GM19025 (cell line): ENCODE data around the gene ZNF525.
"Not testable (repeated sequence)": the region's sequence is repeated elsewhere in the genome, so short reads cannot be mapped to it uniquely, and the experiment has no call there.

Experiments
- ATAC-seq: cut with Tn5 transposase; IDR thresholded peaks from one replicate; pipeline ENCODE4 v1.9.1; 2021; ENCODE audit warnings: mild to moderate bottlenecking, low read depth, moderate library complexity; ENCODE audit not compliant: unreplicated experiment

The ZNF525 gene

GRCh38 chr19:53365134-53365898, at the start of gene ZNF525:
Gene ZNF525, plus strand, starts transcription at chr19:53365705. Its CDS starts 6,577 bp downstream, at chr19:53372282.
- ATAC-seq: peak; percentile 97

- no peak for ATAC-seq
These were observed 36.5 kb upstream of the ZNF525 start for GRCh38 chr19:53328967-53329366.

GRCh38 chr19:53332484-53332883, 33.0 kb upstream of the ZNF525 start:
- no peak for ATAC-seq

DNA sequence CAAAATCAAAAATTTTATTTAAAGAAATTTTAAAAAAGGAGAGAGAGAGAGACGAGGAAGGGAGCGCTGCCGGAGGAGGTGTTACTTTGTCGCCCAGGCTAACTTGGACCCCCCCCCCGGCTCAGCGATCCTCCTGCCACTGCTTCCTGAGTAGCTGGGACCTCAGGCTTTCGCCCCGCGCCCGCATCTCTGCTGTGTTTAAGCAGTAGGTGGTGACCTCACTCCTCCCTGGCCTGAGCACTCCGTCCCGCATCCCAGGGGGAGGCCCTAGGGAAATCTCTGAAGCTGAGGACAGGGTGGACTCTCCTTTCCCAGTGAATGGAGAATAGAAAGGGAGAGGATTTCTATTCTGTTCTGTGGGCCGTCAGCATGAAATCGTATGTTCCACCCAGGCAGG, 32.4 kb upstream of the ZNF525 start:
- ATAC-seq: peak; percentile 16

DNA sequence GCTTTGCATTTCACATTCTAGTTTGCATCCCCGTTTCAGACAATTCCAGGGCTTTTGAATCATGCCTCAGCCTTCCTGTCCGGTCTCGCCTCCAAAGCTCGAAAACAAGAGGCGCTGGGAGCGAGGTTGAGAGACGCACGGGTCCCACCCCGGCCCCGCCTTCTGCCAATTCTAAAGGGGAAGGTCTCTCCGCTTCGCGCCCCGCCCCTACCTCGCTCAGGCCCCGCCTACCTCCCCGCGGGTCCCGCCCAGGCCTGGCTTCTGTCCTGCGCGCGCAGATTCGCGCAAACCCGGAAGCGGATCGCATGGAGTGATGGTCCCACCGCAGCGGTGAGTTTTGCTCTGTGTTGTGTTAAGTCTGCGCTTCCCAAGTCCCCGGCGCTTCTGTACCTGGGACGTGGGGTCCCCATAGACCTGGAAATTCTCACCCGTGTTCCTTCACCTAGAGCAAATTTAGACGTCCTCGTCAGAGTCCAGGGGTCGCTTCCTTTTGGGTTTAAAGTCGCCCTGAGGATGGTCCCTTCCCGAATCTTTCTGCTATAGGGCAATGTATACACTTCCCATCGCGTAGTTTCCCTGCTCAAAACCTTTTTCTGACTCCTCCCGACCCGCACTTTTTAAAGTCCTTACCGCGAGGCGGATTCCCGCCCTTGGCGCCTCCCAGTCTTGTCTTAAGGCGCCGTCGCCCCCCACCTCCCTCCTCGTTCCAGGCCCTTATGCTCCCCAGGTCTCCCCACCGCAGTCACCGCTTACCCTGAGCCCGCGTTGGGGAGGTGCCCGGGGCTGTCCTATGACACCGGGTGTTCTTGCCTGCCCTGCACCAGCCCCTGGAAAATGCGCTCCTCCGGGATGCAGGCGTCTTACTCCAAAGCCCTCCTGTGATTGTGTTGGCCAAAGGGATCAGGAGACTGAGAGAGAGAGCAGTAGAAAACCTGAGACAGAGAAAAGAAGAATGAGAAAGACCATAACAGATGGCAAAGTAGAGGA, 31.7 kb upstream of the ZNF525 start, which contains the start of gene ZNF845:
ZNF845 (plus strand) TSS at position 287 of the 987 bp plus-strand sequence. CDS start 7,559 bp downstream, outside the sequence.
- ATAC-seq: peak; percentile 96

GRCh38 chr19:53344403-53344802, 21.1 kb upstream of the ZNF525 start:
- ATAC-seq: not testable (repeated sequence)

DNA sequence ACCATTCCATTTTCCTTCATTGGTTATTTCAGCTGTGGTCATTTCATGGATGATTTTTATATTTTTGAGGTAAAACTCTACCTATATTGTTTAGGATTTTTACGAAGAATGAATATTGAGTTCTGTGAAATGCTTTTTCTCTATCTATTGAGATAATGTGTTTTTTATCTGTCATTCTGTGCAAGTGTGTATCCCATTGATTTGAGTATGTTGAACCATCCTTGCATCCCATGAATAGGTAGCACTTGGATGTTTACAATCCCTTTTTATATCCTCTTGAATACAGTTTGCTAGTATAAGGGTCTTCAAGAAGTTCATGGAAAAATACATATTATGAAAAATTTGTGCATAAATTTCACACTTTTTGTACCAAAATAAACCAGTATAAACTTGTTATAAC, 9.8 kb upstream of the ZNF525 start:
- no peak for ATAC-seq

GRCh38 chr19:53357821-53358581, 7.5 kb upstream of the ZNF525 start:
- ATAC-seq: no peak

GRCh38 chr19:53360056-53360455, 5.4 kb upstream of the ZNF525 start:
- ATAC-seq: not testable (repeated sequence)

DNA sequence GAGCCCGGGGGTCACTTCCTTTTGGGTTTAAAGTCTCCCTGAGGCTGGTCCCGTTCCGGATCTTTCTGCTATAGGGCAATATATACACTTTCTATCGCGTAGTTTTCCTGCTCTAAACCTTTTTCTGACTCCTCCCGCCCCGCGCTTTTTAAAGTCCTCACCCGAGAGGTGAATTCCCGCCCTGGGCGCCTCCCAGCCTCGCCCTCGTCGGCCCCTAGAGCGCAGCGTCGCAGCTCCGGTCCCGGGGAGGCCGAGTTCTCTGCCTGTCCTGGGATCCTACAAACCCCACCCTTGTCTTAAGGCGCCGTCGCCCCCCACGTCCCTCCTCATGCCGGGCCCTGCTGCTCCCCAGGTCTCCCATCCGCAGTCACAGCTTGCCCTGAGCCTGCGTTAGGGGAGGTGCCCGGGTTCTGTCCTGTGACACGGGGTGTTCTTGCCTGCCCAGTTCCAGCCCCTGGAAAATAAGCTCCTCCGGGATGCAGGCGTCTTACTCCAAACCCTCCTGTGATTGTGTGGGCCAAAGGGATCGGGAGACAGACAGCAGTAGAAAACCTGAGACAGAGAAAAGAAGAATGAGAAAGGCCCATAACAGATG, 491 bp downstream of the ZNF525 start:
- ATAC-seq: peak; percentile 33

GRCh38 chr19:53372196-53372595, 6.7 kb downstream of the ZNF525 start:
- no peak for ATAC-seq

DNA sequence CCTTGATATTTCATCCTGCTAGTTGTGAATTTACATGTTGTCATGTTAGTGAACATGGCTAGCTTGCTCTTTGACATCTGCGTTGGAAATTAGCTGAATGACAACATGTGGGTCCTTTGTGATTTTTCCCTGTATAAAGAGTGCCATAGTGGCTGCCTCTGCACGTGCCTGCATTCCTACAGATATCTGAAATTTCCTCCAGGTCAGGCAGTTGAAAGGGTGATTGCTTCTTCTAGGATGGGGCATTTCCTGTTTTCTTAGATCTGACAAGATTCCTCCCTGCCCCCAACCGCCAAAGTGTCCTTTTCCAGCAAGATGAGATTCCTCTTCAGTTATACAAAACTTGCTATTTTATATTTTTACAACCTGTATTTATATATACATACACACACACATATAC, 8.8 kb downstream of the ZNF525 start:
- no peak for ATAC-seq

DNA sequence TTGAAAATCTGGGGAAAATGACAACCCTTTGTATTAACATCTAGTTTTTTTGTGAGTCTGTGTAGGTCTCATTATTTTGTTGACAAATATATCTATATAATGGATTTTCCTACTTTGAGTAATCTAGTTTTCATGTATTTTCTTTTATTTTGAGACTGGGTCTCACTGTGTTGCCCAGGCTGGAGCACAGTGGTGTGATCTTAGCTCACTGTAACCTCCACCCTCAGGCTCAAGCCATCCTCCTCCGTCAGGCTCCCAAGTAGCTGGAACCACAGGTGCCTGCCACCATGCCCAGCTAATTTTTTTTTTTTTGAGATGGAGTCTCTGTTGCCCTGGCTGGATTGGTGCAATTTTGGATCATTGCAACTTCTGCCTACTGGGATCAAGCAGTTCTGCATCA, 9.2 kb downstream of the ZNF525 start:
- no peak for ATAC-seq

DNA sequence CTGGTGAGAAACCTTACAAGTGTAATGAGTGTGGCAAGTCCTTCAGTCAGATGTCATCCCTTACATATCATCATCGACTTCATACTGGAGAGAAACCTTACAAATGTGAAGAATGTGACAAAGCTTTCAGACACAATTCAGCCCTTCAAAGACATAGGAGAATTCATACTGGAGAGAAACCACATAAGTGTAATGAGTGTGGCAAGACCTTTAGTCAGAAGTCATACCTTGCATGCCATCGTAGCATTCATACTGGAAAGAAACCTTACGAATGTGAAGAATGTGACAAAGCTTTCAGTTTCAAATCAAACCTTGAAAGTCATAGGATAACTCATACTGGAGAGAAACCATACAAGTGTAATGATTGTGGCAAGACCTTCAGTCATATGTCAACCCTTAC, 15.9 kb downstream of the ZNF525 start:
- ATAC-seq: no peak

DNA sequence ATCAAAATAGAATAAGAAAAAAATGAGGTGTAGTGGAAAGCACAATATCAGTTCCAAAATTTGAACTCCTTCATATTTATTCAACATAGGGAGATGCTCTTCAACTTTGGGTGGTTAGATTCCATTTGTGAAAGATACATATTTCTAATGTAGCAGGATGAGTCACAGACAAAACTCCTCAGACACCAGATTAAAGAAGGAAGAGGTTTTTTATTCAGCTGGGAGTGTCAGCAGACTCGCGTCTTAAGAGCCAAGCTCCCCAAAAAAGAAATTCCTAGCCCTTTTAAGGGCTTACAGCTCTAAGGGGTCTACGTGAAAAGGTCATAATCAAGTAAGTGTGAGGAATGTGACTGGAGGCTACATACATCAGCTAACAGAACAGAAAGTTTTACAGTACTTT, 22.7 kb downstream of the ZNF525 start:
- no peak for ATAC-seq

DNA sequence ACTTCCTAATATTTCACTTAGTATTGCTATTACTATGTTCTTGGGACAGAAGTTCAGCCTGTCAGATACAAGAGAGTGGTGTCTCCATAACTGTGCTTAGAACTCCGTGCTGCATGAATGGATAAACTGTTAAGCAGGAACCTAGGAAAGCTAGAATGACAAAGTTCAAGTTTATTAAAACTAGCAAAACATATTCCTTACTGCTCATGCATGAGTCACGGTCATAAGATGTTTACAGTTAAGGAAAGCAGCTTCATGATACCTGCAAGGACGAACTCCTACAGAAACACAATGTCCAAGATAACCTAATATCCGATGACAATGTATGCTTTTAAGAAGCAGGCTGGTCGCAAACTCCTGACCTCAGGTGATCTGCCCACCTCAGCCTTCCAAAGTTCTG, 23.4 kb downstream of the ZNF525 start:
- no peak for ATAC-seq

DNA sequence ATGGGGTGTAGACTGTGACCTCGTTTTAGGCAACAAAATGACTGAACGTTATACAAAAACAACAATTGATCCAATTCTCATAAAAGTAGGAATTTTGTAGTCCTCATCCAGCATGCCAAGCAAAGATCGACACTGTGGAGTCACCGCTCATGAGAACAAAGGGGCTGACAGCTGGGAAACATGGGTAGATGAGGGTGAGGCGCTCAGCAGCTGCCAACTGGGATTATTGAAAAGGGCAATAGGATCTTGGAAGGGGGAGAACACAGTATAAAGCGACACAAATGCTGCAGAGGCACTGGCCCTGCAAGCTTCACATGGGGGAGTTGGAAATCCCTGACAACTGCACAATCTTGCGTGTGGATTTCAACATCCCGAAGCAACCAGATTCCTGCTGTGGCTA, 24.1 kb downstream of the ZNF525 start:
- no peak for ATAC-seq

DNA sequence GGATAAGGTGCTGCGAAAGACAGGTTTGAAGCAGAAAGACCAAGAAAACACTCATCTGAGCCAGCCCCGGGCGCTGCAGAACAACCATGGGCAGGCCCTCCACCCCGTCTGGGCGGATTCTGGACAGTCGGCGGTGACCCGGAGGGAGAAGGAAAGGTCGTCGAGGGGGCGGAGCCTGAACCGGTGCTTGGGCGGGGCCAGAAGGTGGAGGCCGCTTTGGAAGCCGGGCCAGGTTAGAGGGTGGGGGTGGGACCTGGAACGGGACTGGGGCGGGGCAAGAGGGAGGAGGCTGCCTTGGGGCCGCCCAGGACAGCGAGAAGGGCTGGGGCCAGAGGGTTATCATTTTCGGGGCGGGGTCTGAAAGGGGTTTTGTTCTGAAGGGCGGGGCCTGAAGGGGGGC, 24.5 kb downstream of the ZNF525 start:
- no peak for ATAC-seq

DNA sequence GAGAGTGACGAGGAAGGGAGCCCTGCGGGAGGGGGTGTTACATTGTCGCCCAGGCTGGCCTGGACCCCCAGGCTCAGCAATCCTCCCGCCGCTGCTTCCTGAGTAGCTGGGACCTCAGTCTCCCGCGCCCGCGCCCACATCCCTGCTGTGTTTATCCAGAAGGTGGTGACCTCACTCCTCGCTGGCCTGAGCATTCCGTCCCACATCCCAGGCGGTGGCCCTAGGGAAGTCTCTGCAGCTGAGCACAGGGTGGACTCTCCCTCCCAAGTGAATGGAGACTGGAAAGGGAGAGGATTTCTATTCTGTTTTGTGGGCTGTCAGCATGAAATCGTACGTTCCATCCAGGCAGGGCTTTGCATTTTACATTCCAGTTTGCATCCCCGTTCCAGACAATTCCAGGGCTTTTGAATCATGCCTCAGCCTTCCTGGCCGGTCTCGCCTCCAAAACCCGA, 29.0 kb downstream of the ZNF525 start:
- no peak for ATAC-seq
